ENCODE measurements around the gene PAQR6.

- TF ChIP-seq CTCF (IDR thresholded peaks at IDR 0.05) (no peak), POLR2A (IDR thresholded peaks at IDR 0.05) (no peak)
Measured at GRCh38 chr1:156242738-156243137, 5.1 kb downstream of the PAQR6 start.
